Measurements from ENCODE around the gene NAT8. TPM values are rescaled to one million over a fixed set of nuclear protein-coding genes. Genes with fewer than 3 reads are reported as not detected.
"Not testable (repeated sequence)": the region's sequence is repeated elsewhere in the genome, so short reads cannot be mapped to it uniquely, and the experiment has no call there.

Gene NAT8
- total and polyA plus RNA-seq, 2 of the 13 experiments (the other 11 are each of a cell fraction or from before 2014, with no cell fraction given), result 1.9 to 12.9 TPM

DNA sequence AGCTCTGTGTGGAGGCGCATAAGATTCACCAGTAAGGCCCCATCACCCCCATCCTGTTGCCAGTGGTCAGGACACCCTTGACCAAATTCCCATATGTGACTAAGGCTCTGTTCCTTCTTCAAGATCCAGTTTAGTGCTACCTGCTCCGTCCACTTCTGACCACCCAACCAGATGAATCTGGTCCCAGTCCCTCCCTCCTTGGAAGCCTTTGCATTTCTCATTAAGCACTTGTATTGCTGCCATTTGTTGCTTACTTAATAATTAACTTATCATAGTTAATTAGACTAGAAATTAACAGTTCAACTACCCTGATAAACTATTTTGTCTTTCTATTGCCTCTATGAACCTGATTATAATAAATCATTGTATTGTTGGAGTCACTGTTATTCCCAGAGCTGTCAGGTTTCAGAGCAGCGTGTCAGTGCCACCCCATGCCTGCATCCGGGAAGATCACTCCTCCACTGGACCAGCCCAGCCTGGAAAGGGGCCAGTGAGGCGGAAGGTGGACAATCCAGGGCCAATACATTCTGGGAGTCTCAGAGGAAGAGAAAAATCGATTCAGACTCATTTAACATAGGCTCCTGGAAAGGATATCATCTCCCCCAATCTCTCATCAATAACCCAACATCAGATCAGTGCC lies 9.5 kb upstream of the NAT8 start:
- H2AFZ ChIP-seq (ENCODE audit: low read length), result no peak overlapping the region
- H3K9me3 ChIP-seq (ENCODE audit: low read length), result no peaks in the 10 kb centered on the region
- intact Hi-C loops (cut with micrococcal nuclease; ENCODE audit: unreplicated experiment) (no loop called here), in situ Hi-C loops (cut with HindIII; ENCODE audit: extremely low pct_ligation_motif_present, low pct_unique_long_range_greater_than_20kb) (no loop called here)
- TF ChIP-seq STAG1 (CRISPR knock-in tag; IDR thresholded peaks at IDR 0.05) (peak; percentile 25; the same call in 1 of the 2 replicates), HNRNPK (IDR thresholded peaks at IDR 0.05; ENCODE audit: low read depth, low read length, poor library complexity, severe bottlenecking) (no peak), CTCF (CRISPR knock-in tag; IDR thresholded peaks at IDR 0.05) (peak; percentile 27; the same call in 1 of the 2 replicates)
- H3K27ac ChIP-seq (ENCODE audit: extremely low read length, insufficient read depth, low read length), result no peak overlapping the region
- no peak overlapping the region for H3K9ac ChIP-seq (ENCODE audit: insufficient read depth, low read depth, low read length)
- BruUV-seq (replicated peaks), result no TSS peak
- H3K79me2 ChIP-seq (ENCODE audit: insufficient read depth, low read length), result no peaks in the 10 kb centered on the region
- no peaks in the 10 kb centered on the region for H4K20me1 ChIP-seq (ENCODE audit: insufficient read depth, low read length)
- no peaks in the 10 kb centered on the region for H3K27me3 ChIP-seq (ENCODE audit: control insufficient read depth in 1 of 2, insufficient read depth in 2 of 2, low read length in 2 of 2)
- H3K4me1 ChIP-seq (ENCODE audit: insufficient read depth, low read length), result no peaks in the 10 kb centered on the region
- no peaks in the 10 kb centered on the region for H3K36me3 ChIP-seq (replicated peaks in 1 of 2; ENCODE audit: control insufficient read depth in 1 of 2, insufficient read depth in 2 of 2, low read length in 2 of 2)
- CTCF ChIA-PET (ENCODE audit: low intra/inter-chr PET ratio, low total read pairs), result no interaction called here
- 47% methylated on average over 6 of the region's 6 CpGs for WGBS (ENCODE audit: low lambda C conversion rate)
- ATAC-seq (peak; percentile 57; the same call in 1 of the 3 replicates), DNase-seq (ENCODE audit: low spot score) (no peak), FAIRE-seq (no peak)
- POLR2A ChIA-PET, result no interaction called here
- no peak overlapping the region for H3K4me3 ChIP-seq (replicated peaks in 1 of 3; ENCODE audit: insufficient read depth in 1 of 3, low read depth in 2 of 3, low read length in 3 of 3)
- no peak overlapping the region for H3K4me2 ChIP-seq (ENCODE audit: low read depth, low read length)

DNA sequence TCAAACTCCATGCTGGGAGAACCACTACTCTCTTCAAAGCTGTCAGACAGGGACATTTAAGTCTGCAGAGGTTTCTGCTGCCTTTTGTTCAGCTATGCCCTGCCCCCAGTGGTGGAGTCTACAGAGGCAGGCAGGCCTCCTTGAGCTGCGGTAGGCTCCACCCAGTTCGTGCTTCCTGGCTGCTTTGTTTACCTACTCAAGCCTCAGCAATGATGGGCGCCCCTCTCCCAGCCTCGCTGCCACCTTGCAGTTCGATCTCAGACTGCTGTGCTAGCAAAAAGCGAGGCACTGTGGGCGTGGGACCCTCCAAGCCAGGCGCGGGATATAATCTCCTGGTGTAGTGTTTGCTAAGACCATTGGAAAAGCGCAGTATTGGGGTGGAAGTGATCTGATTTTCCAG lies 5.5 kb upstream of the NAT8 start:
- H3K4me3 ChIP-seq (replicated peaks in 1 of 3; ENCODE audit: insufficient read depth in 1 of 3, low read depth in 2 of 3, low read length in 3 of 3); H3K9ac ChIP-seq (ENCODE audit: insufficient read depth, low read depth, low read length); H3K27me3 ChIP-seq (ENCODE audit: control insufficient read depth in 1 of 2, insufficient read depth in 2 of 2, low read length in 2 of 2); H3K9me3 ChIP-seq (ENCODE audit: low read length); BruUV-seq (replicated peaks); CTCF ChIA-PET (ENCODE audit: low intra/inter-chr PET ratio, low total read pairs); H3K27ac ChIP-seq (ENCODE audit: extremely low read length, insufficient read depth, low read length); H2AFZ ChIP-seq (ENCODE audit: low read length); H3K4me2 ChIP-seq (ENCODE audit: low read depth, low read length); intact Hi-C loops (cut with micrococcal nuclease; ENCODE audit: unreplicated experiment); H3K79me2 ChIP-seq (ENCODE audit: insufficient read depth, low read length); FAIRE-seq; in situ Hi-C loops (cut with HindIII; ENCODE audit: extremely low pct_ligation_motif_present, low pct_unique_long_range_greater_than_20kb); H4K20me1 ChIP-seq (ENCODE audit: insufficient read depth, low read length); POLR2A ChIA-PET; DNase-seq (ENCODE audit: low spot score); H3K36me3 ChIP-seq (replicated peaks in 1 of 2; ENCODE audit: control insufficient read depth in 1 of 2, insufficient read depth in 2 of 2, low read length in 2 of 2); ATAC-seq: not testable (repeated sequence)
- peaks cover 15% of the 10 kb centered on the region for H3K4me1 ChIP-seq (ENCODE audit: insufficient read depth, low read length)
- WGBS (ENCODE audit: low lambda C conversion rate), result 51% methylated on average over 10 of the region's 10 CpGs
- 0 out of 2 replicates have a peak, but pooled peaks have one; percentile 21 for TF ChIP-seq STAG1 (CRISPR knock-in tag; IDR thresholded peaks at IDR 0.05)
- peak; percentile 90; the same call in 1 of the 2 replicates for TF ChIP-seq ZNF766 (CRISPR knock-in tag; IDR thresholded peaks at IDR 0.05; ENCODE audit: borderline replicate concordance)
- TF ChIP-seq, protein P1, sequence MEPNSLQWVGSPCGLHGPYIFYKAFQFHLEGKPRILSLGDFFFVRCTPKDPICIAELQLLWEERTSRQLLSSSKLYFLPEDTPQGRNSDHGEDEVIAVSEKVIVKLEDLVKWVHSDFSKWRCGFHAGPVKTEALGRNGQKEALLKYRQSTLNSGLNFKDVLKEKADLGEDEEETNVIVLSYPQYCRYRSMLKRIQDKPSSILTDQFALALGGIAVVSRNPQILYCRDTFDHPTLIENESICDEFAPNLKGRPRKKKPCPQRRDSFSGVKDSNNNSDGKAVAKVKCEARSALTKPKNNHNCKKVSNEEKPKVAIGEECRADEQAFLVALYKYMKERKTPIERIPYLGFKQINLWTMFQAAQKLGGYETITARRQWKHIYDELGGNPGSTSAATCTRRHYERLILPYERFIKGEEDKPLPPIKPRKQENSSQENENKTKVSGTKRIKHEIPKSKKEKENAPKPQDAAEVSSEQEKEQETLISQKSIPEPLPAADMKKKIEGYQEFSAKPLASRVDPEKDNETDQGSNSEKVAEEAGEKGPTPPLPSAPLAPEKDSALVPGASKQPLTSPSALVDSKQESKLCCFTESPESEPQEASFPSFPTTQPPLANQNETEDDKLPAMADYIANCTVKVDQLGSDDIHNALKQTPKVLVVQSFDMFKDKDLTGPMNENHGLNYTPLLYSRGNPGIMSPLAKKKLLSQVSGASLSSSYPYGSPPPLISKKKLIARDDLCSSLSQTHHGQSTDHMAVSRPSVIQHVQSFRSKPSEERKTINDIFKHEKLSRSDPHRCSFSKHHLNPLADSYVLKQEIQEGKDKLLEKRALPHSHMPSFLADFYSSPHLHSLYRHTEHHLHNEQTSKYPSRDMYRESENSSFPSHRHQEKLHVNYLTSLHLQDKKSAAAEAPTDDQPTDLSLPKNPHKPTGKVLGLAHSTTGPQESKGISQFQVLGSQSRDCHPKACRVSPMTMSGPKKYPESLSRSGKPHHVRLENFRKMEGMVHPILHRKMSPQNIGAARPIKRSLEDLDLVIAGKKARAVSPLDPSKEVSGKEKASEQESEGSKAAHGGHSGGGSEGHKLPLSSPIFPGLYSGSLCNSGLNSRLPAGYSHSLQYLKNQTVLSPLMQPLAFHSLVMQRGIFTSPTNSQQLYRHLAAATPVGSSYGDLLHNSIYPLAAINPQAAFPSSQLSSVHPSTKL (CRISPR knock-in tag; IDR thresholded peaks at IDR 0.05), result 0 out of 2 replicates have a peak, but pooled peaks have one; percentile 17
- TF ChIP-seq HOXA3 (CRISPR knock-in tag; IDR thresholded peaks at IDR 0.05), result peak; percentile 18; the same call in 1 of the 2 replicates
- TF ChIP-seq RAD21 (CRISPR knock-in tag; IDR thresholded peaks at IDR 0.05), result peak; percentile 30; the same call in 1 of the 2 replicates
- 0 out of 2 replicates have a peak, but pooled peaks have one; percentile 25 for TF ChIP-seq ZNF768 (CRISPR knock-in tag; IDR thresholded peaks at IDR 0.05)
- TF ChIP-seq, protein P2, sequence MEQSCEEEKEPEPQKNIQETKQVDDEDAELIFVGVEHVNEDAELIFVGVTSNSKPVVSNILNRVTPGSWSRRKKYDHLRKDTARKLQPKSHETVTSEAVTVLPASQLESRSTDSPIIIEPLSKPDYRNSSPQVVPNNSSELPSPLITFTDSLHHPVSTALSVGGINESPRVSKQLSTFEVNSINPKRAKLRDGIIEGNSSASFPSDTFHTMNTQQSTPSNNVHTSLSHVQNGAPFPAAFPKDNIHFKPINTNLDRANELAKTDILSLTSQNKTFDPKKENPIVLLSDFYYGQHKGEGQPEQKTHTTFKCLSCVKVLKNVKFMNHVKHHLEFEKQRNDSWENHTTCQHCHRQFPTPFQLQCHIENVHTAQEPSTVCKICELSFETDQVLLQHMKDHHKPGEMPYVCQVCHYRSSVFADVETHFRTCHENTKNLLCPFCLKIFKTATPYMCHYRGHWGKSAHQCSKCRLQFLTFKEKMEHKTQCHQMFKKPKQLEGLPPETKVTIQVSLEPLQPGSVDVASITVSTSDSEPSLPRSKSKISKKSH (CRISPR knock-in tag; IDR thresholded peaks at IDR 0.05; ENCODE audit: borderline replicate concordance), result peak; percentile 39; the same call in 1 of the 2 replicates
